CD1c-positive myeloid dendritic cell (primary cell): ENCODE data around the gene ABLIM1.
A peak's percentile ranks its signal among the peaks of the same experiment; 100 is the strongest.

Source experiments
- DNase-seq: peaks from one replicate; pipeline ENCODE4 v3.0.0-alpha.2; 2016; ENCODE audit errors: extremely low spot score

The ABLIM1 gene

DNA sequence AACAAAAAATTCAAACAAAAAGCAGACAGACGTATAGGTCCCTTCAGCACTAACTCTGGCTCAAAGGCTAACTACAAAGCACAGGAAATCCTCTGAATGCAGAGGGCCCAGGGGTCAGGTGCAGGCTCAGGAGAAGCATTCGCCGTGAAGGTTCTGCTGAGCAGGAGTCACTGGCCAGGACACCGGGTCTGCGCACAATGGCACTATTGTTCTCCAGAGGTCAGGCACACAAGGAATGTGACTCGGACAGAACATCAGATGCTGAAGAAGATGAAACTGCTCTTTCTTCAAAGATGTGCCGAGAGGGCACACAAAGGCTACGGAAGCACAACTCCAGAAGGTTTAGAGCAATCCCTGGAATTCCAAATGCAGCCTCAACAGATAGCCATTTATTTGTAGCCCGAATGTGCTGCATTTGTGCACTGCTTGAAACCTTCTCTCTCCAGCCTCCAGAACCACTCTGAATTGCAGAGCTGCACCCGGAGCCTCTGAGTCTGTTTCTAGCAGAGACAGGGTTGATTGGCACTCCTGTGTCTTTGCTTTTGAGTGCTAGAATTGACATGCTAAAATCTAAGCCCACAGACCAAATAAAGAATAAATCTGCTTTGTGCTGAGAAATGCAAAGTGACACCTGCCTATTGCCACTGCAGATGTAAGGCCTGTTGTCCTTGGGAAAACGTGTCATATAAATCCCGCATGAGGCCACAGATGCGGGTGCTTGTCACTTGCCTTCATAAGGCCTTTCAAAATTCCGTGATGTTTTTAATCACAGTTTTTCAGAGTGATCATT lies 168.4 kb downstream of the ABLIM1 start:
- DNase-seq = no peak

DNA sequence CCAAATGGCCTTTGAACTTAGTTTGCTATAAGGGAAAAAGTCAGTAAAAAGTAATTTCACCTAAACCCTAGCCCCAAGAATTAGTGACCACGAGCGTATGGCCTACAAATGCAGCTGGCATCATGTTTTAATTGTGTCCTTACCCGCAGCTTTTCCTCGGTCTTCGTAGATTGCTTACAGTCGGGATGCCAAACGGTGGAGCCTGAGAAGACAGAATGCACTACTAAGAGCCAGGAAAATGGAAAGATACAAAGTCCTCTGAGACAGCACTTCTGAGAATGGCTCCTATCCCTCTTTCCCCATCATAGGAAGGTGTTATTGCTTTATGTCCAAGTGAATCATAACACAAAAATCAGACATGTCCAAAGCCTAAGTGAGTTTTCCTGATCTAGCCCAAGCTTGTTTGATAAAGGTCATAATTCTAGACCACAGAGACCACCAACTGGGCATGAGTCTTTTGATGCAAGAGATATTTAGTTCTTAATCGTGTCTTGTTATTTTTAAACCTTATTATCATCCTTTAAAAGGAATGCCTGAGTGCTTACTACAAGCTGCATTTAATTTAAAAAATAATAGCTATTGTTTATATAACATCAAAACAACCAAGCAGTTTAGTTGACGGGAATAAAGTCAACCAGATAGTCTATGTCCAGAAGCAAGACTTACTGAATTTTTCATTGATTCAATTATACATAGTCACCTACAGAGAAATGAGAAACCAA lies 170.1 kb downstream of the ABLIM1 start:
- no peak for DNase-seq

DNA sequence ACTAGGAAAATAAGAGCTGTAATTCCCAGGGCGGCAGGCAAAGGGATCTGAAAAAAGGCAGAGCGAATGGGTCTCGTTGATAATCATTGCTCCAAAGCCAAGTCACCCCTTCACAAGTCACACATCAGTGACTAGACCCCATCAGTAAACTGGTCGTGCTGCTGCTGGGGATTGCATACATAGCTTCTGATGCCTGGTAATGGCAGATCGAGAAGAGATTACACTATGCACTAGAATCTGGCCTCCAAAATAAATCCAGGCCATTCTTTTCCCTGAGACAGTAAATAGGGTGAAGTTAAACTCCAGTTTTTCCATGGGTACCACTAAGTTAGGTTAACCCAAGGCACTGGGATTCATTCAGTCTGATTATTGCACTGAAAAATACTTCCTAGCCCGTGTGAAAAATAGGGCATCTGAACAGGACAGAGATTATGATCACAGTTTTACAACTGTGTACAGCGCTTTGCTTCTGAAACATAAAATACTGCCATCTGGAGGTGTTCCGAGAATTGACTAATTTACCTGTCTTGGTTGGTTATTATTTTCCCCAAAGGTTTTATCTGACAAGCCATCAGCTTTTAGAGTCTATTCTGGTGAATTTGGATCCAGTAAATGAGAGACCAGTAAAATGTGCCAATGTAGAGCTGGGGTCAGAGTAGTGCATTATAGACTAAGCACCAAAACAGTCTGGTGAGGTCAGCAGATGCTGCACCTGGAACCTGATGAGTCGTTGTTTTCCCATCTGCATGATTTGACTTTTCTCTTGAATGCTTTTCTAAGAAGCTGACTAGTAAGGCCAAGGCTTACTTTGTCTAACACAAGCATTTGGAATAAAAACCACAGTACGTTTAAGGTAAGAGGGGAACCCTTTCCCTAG lies 170.9 kb downstream of the ABLIM1 start:
- DNase-seq = no peak

DNA sequence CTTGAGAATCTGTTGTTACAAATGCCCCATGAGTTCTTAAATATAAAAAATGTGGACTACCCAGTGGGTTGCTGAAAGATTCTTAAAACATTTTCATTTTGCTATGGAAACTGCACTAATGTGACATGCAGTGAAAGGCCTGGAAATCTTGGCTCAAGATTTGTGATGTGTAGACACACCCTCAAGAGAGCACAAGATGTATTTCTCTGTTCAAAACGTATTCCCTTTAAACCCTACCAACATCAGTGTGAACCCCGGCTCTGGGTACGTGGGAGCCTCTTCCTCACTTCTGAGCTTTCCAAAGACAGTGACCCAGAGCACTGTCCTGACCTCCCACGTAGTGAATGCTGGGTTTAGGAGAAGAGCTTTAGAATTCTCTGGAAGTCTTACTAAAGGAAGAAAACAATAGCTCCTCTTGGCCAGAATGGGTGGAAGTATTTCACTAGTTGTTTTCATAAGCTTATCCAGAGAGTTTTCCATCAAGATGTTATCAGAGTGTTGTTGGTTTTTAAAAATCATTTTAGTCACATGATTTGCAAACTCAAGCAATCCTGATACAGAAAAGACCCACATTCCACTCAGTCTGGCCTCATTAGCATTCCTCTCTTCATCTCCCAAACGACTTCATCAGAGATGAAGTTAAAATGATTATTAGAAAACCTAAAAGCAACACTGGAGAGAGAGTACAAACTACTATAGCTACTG lies 172.2 kb downstream of the ABLIM1 start:
- no peak for DNase-seq

DNA sequence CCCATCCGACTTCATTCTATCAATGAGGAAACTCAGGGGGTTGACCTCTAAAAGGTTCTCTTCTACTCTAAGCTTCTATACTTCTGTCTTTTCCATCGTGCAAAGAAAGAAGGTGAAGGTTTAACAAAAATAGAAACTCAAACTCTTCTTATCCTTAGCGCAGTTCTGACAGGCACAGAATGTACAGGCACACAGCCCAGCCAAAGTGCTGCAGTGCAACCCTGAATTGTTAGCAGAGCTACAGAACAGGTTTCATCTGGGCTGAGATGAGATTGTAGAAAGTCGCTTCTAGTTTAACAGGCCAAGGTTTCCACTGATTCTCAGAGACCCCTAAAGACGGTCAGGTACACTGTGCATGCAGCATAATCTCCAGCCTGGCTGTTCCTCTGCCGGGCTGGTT lies 174.5 kb downstream of the ABLIM1 start:
- no peak for DNase-seq

DNA sequence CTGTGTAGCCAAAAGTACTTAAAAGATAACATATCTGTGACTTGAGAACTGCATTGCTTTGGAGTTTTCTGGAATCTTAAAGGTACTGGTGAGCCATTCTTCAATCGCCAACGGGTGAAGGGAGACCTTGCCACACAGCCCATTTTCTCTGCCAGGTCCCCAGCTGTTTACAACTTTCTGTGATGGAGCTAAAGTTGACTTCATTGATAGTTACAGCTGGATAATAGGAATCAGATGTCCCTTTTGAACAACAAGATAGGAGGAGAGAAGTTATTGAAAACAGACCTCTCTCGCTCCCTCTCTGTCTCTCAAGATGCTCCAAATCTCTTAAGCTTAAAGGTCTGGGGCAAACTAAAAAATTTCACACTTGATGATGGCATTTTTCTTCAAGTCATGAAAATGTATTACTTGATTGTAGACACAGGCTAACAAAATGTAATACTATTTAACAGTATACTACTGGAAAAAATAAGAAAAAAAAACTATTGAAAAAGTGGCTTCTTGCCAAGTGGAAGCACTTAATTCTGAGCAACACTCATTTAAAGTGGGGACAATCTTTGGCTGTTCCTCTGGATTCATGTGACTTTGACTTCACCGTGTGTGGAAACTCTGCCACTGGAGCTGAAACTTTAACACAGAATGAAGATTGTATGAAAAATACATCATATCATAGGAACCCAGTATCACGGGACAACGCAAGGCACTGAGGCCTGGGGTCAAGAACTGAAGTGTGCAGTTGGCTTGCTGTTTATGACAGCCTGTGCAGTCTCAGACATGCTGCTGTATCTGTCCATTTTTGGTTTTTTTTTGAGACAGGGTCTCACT lies 175.4 kb downstream of the ABLIM1 start:
- no peak for DNase-seq

DNA sequence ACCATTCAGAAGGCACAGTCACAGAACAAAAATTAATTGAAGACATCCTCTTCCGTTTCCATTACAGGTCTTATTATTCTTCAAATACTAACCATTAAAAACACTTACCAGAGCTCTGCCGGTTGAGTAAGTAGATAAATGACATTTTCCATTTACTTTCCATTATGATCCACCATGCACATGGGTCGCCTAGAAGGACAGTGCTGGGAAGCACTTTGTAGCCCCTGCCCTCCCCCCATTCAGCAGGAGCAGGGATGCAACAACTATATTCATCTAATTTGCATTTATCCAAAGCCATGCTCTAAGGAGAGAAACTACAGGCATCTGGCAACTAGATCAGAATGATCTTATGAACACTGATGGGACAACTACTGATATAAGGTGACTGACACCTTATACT lies 177.0 kb downstream of the ABLIM1 start:
- DNase-seq = no peak

DNA sequence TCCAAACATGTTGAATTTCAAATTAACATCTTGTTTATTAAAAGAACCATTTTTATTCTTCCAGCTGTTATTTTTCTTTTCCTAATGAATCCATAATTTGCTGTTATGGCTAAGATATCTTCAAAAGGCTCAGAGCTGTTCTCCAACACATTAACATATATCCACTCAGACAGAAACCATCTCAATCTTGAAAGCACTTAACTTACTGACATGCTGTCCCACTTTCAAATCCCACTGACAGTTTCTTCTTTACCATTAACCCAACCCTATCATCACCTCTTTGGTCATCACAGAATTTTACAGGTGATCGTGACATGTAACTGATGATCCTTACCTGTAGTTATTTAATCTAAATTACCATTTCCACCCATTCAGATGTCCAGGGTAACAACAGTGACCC lies 178.2 kb downstream of the ABLIM1 start:
- no peak for DNase-seq

DNA sequence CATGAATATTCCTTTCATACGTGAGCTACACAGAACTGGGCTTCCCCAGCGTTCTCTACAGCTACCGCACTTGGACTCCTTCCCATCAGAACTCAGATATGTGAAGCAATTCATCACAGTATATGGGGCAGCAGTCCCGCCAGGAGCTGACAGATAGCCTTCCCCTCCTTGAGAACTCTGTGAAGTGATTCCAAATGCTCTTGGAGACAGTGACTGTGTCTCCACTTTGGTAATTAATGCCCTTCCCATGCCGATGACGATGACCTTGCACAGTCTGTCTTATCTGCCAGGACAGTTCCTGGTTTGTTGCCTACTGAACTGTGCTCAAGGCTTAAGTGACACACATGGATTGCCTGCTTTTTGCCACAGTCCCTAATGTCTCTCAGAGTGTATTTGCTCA lies 178.8 kb downstream of the ABLIM1 start:
- no peak for DNase-seq

DNA sequence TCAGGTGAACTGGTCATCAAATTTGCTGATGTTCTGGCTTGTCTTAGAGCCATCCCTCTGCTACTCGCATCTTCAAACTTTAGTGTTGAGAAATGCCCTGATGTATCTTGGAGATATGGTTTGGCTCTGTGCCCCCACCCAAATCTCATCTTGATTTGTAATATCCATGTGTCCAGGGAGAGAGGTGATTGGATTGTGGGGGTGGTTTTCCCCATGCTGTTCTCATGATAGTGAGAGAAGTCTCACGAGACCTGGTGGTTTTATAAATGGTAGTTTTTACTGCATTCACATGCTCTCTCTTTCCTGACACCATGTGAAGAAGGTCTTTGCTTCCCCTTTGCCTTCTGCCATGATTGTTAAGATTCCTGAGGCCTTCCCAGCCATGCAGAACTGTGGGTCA lies 179.8 kb downstream of the ABLIM1 start:
- no peak for DNase-seq

DNA sequence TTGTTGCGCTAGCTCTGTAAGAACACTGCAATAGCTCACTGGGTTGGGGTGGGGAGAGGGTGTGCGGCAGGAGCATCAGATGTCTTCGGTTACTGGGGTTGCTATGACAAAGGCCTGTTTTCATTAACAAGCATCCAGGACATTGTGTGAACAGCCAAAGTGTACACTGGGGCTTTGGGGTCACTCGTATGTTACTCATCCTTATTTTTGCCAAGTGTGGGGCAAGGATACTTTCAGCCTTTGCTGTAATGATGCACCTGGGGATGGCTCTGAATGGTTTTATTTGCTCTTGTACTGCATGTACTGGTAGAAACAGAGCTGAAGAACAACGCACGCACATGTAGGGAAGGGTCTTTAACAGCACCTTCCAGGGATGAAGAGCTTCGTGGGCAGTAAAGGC lies 180.8 kb downstream of the ABLIM1 start:
- DNase-seq = no peak

DNA sequence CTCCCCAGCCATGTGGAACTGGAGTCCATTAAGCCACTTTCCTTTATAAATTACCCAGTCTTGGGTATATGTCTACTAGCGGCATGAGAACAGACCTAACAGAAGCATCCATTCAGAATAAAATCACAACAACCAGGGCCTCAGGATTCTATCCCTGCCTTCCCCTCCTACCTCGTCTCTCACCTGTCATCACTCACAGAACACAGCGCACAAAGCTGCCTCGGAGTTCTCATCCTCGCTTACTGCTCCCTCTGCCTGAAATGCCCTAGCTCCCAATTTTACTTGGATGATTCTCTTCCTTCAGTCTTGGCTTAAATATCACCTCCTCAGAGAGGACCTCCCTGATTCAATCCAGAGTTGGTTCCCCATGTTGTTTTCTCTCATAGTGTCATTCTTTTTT lies 183.1 kb downstream of the ABLIM1 start:
- DNase-seq = no peak

DNA sequence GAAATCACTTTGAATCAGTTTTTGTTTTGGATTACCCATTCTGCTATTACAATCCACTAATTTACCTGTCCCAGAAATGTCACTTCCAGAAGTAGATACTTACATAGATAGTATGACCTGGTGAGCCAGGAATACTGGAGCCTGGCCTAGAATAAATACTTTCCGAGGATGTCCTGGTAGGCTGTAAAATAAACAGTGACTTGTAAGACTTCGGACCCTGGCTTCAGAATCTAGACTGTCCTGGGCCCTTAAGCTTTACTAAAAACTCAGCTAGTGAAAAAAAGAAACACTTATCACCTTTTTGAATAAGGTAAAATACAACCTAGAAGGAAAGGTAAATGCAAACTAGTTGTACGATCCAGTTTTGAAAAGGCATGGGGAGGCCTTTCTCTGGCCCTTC lies 184.3 kb downstream of the ABLIM1 start:
- no peak for DNase-seq

DNA sequence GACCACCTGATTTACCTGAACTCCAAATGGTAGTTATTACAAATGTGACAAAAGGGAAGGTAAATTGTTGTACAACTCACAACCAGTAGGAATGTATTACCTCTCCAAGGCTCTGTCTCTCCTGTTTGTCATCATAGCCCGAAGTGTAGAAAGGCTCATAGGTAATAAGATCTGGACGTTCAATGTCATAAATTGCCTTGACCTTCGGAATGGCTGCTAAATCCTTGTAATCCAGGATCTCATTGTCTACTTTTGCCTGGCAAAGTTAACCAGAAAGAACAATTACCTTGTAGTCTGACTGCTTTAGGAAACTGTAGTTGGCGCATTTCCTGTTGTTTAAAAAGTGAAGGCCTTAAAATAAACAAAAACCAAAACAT lies 185.2 kb downstream of the ABLIM1 start:
- no peak for DNase-seq

DNA sequence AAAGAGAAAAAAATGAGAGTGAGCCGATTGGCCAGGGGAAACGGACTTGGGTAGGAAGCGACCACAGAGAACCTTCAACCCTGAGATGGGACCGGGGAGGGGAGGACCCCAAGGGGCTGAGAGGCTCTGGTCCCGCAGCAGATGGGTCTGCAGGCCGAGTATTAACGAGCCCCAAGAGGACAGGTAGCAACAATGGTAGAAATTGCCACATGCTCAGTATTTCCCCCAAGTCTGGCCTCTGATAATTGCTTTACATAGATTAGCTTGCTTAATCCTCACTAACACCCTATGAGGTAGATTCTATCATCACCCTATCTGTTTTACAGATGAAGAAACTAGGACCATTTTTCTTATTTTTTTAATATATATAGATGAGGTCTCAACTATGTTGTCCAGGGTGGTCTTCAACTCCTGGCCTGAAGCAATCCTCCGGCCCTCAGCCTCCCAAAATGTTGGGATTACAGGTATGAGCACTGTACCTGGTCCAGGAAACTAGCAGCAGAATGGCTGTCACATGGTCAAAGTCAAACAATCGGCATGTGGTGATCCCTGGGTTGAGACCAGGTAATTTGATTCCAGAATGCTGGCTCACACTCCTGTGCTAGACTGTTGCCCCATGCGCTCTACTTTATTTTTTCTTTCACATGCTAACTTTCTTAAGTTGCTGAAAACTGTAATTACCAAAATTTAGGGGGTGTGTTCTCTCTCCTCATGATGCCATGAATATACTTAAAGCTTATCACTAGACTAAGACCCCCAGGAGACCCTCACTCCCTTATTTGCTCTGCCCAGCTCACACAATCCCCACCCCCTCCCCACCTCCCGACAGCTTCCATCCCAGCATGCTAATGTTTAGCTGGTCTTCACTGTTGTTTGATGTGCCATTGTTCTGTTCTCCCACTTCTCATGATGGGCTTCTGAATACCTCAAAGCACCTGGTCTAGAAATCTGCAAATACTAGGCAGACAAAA lies 185.9 kb downstream of the ABLIM1 start:
- no peak for DNase-seq

DNA sequence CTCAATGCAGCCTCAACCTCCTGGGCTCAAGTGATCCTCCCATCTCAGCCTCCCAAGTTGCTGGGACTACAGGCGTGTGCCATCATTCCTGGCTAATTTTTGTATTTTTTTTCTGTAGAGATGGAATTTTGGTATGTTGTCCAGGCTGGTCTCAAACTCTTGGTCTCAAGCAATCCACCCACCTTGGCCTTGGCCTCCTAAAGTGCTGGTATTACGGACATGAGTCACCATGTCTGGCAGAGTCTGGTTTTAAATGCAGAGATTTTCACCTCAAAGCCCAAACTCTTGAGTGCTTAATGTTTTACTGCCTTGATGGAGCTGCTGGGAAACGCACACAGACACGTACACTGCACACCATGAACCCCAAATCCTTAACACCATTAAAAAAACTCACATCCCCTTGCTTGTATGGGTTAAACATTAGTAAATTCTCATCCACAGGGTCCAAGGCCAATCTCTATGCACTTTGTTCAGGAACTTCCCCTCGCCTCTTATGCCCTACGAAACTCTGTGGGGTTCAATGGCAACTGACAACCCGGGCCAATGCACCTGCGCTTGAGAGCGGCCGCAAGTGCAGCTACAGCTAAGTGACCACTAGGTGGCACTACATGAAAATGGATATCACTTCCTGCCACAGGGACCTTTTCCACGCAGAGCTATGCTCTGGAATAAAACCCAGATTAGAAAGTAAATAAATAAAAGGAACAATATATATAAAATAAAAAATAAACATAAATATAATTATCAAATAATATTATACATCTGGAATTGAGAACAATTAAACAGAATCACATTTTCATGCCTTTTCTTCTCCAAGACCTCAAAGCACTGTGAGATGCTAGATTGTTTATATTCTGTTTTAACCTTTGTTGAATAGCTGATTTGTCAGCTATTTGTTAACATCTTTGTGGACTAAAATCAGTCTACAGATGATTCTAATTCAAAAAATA lies 186.8 kb downstream of the ABLIM1 start:
- peak; percentile 74 for DNase-seq

DNA sequence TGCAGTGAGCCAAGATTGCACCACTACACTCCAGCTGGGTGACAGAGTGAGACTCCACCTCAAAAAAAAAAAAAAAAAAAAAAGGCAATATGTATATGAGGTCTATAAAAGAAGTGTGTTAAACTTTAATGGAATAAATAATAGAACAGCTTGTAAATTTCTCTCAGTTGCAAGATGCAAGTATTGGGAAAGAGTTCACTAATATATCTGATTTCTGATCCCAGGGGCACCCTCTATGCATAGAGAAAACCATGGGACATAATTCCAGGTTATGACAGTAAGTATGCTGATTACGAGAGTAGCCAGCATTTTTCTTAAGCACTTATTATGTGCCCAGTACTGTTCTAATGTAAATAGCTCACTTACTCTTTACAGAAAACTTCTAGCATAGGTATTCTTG lies 187.7 kb downstream of the ABLIM1 start:
- no peak for DNase-seq

DNA sequence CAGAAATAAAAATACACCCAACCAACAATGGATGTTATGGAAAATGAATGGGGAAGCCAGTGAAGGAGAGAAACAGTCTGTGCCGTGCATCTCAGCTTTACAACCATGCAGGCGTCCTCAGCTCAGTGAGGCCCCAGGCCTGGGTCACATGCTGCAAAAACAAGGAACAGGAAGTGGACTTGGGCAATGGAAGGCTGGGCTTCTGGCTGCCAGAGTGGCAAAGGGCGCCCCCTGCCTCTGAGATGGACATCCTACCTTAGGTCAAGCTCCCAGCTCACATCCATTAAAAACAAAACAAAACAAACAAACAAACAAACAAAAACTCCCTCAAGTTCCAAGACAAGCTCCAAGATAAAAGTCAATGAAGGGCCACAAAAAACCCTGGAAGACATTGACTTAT lies 199.1 kb downstream of the ABLIM1 start:
- DNase-seq = peak; percentile 62
